A673 (cell line): ENCODE data around the gene ZNF610. TPM values are rescaled to one million over a fixed set of nuclear protein-coding genes. Genes with fewer than 3 reads are reported as not detected.

Source experiments
- BruUV-seq: library from RNA; stranded (reverse); fragments of 400-500 nt; replicated peaks from 2 replicates; lab custom pipeline; 2021; lab: Mats Ljungman, UMichigan
- CTCF ChIA-PET: fragments of 300-600 bp; sonication (Branson Sonifier 250); formaldehyde crosslinking; loops from one replicate; lab custom pipeline; 2022; ENCODE audit warnings: antibody characterized with exemption; lab: Charles Lee
- POLR2A ChIA-PET: fragments of 300-600 bp; sonication (Branson Sonifier 250); formaldehyde crosslinking; loops from one replicate; lab custom pipeline; 2022; ENCODE audit warnings: antibody characterized with exemption; ENCODE audit not compliant: low non-redundant PET; lab: Charles Lee
- DNase-seq: peaks from one replicate; pipeline ENCODE4 v3.0.0-alpha.2; 2015; ENCODE audit warnings: low spot score
- H3K27ac ChIP-seq: fragments of 200-600 bp; sonication (generic); 2 replicates; pipeline ENCODE4 v1.5.1; 2016; ENCODE audit warnings: mixed run types, low read depth, mild to moderate bottlenecking, mixed read lengths, antibody characterized with exemption, low read length; ENCODE audit not compliant: poor library complexity, severe bottlenecking
- H3K27me3 ChIP-seq: fragments of 200-600 bp; sonication (generic); replicated peaks from 2 replicates; pipeline ENCODE4 v1.6.1; 2017; ENCODE audit warnings: mixed run types, low read depth, mild to moderate bottlenecking, mixed read lengths, antibody characterized with exemption, low read length; ENCODE audit not compliant: insufficient read depth, poor library complexity
- H3K36me3 ChIP-seq: fragments of 200-600 bp; sonication (generic); 2 replicates; pipeline ENCODE4 v1.6.1; 2016; ENCODE audit warnings: mixed run types, mild to moderate bottlenecking, mixed read lengths, antibody characterized with exemption, low read length; ENCODE audit not compliant: insufficient read depth, poor library complexity, severe bottlenecking
- H3K4me1 ChIP-seq: fragments of 200-600 bp; sonication (generic); 2 replicates; pipeline ENCODE4 v1.6.1; 2017; ENCODE audit warnings: mixed run types, mild to moderate bottlenecking, mixed read lengths, antibody characterized with exemption, low read length; ENCODE audit not compliant: insufficient read depth, poor library complexity, severe bottlenecking
- H3K4me3 ChIP-seq: fragments of 200-600 bp; sonication (generic); 2 replicates; pipeline ENCODE4 v1.5.1; 2016; ENCODE audit warnings: low read depth, mixed run types, mild to moderate bottlenecking, mixed read lengths, low read length; ENCODE audit not compliant: poor library complexity, severe bottlenecking
- H3K9me3 ChIP-seq: fragments of 200-600 bp; sonication (generic); 2 replicates; pipeline ENCODE4 v1.6.1; 2016; ENCODE audit warnings: mixed run types, low read depth, mild to moderate bottlenecking, mixed read lengths, antibody characterized with exemption, low read length; ENCODE audit not compliant: poor library complexity, severe bottlenecking
- EZH2 ChIP-seq: fragments of 200-600 bp; sonication (generic); IDR thresholded peaks from 2 replicates; pipeline ENCODE4 v1.6.1; 2017; ENCODE audit warnings: borderline replicate concordance, low read depth, mild to moderate bottlenecking, mixed read lengths, antibody characterized with exemption, low read length; ENCODE audit not compliant: poor library complexity, severe bottlenecking
- intact Hi-C: fragments of 100-400 bp; cut with micrococcal nuclease; formaldehyde crosslinking; loops from one replicate; pipeline ENCODE4 v1.10.0; 2022; ENCODE audit not compliant: unreplicated experiment
- total RNA-seq: library from RNA; stranded (reverse); gene quantifications from 2 replicates; pipeline ENCODE4 v1.2.3, GENCODE V29; 2021
- TF ChIP-seq, protein P1 (sequence below): fragments of 300-800, 200-600 bp; sonication (generic); conservative IDR thresholded peaks from 2 replicates; pipeline ENCODE4 v1.5.1; 2017; ENCODE audit warnings: low read depth, mild to moderate bottlenecking, antibody characterized with exemption, low read length, moderate library complexity, mixed read lengths

The ZNF610 gene
- total RNA-seq, 1 experiment from 2014 or later, result 3.4 TPM

DNA sequence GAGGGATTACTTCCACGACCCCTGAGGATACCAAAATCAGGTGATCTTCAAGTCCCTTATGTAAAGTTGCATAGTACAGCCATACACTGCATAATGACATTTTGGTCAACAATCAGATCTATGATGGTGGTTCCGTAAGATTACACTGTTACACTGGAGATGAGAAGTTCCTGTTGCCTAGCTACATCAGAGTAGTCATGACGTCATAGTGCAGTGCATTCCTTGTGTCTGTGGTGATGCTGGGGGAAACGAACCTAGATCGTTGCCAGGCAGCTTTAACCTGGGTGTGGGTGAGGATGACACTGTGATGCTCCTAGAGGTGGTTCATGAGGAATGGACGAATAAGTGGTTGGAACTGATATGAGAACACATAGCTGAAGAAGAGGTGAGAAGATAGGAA is 9.1 kb downstream of the ZNF610 start:
- intact Hi-C loops, result no loop called here
- TF ChIP-seq EZH2, result no peak
- TF ChIP-seq, protein P1, sequence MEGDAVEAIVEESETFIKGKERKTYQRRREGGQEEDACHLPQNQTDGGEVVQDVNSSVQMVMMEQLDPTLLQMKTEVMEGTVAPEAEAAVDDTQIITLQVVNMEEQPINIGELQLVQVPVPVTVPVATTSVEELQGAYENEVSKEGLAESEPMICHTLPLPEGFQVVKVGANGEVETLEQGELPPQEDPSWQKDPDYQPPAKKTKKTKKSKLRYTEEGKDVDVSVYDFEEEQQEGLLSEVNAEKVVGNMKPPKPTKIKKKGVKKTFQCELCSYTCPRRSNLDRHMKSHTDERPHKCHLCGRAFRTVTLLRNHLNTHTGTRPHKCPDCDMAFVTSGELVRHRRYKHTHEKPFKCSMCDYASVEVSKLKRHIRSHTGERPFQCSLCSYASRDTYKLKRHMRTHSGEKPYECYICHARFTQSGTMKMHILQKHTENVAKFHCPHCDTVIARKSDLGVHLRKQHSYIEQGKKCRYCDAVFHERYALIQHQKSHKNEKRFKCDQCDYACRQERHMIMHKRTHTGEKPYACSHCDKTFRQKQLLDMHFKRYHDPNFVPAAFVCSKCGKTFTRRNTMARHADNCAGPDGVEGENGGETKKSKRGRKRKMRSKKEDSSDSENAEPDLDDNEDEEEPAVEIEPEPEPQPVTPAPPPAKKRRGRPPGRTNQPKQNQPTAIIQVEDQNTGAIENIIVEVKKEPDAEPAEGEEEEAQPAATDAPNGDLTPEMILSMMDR, result no peak
- H3K27me3 ChIP-seq, result no peaks in the 10 kb centered on the region
- no peaks in the 10 kb centered on the region for H3K9me3 ChIP-seq
- BruUV-seq, result no TSS peak
- CTCF ChIA-PET, result no interaction called here
- no peaks in the 10 kb centered on the region for H3K4me1 ChIP-seq
- H3K27ac ChIP-seq, result no peak overlapping the region
- POLR2A ChIA-PET, result no interaction called here
- no peak for DNase-seq
- no peak overlapping the region for H3K4me3 ChIP-seq
- no peaks in the 10 kb centered on the region for H3K36me3 ChIP-seq

DNA sequence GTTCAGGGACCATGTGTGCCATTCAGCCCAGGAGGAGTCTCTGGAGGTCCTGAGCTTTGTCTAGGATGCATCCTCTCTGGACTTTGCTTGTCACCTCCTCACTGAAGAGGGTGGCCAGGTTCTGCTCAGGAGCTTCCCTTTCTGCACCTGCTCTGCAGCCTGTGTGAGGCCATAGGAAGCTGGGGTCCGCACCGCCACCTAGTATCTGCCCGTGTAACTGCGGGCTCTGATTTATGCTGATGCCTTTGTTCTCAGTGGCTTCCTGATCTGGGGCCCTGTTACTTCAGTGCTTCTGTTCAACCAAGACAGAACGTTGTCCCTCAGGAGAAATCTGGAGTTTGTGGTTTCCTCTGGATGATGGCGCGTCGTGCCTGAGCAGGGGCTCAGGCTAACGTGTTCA is 15.5 kb downstream of the ZNF610 start:
- ChIA-PET CTCF (no interaction called here), POLR2A (no interaction called here)
- Histone ChIP-seq H3K4me1 (no peaks in the 10 kb centered on the region), H3K27me3 (no peaks in the 10 kb centered on the region), H3K36me3 (no peaks in the 10 kb centered on the region), H3K9me3 (no peaks in the 10 kb centered on the region), H3K27ac (no peak overlapping the region), H3K4me3 (no peak overlapping the region)
- intact Hi-C loops, result no loop called here
- no TSS peak for BruUV-seq
- DNase-seq, result no peak
- TF ChIP-seq, protein P1, result no peak
- no peak for TF ChIP-seq EZH2

DNA sequence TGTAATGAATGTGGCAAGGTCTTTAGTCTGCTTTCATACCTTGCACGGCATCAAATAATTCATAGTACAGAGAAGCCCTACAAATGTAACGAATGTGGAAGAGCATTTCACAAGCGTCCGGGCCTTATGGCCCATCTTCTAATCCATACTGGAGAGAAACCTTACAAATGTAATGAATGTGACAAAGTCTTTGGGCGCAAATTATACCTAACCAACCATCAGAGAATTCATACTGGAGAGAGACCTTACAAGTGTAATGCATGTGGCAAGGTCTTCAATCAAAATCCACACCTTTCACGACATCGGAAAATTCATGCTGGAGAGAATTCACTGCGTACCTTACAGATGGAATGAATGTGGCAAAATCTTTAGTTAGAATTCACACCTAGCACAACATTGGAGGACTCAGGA is 30.4 kb downstream of the ZNF610 start:
- intact Hi-C loops, result no loop called here
- no peak for DNase-seq
- no peaks in the 10 kb centered on the region for H3K4me1 ChIP-seq
- H3K27ac ChIP-seq, result no peak overlapping the region
- peaks cover 61% of the 10 kb centered on the region for H3K9me3 ChIP-seq
- ChIA-PET CTCF (no interaction called here), POLR2A (no interaction called here)
- TF ChIP-seq EZH2, result no peak
- TF ChIP-seq, protein P1, result no peak
- no peaks in the 10 kb centered on the region for H3K36me3 ChIP-seq
- no peaks in the 10 kb centered on the region for H3K27me3 ChIP-seq
- H3K4me3 ChIP-seq, result no peak overlapping the region
- BruUV-seq, result no TSS peak
